Liver (tissue), 9 donors: Measurements from ENCODE around the gene NDUFA12. TPM values are rescaled to one million over a fixed set of nuclear protein-coding genes. Genes with fewer than 3 reads are reported as not detected.

Source experiments
- DNase-seq: peaks from one replicate; pipeline ENCODE4 v3.0.0-alpha.2; 2017; ENCODE audit warnings: low spot score
- H3K27ac ChIP-seq, 2 donors: one replicate each; pipeline ENCODE4 v1.7.0; 2013; ENCODE audit warnings: inconsistent platforms in 2 of 2, low read length in 2 of 2, control low read depth in 1 of 2, low read depth in 1 of 2, mild to moderate bottlenecking in 1 of 2
- H3K27me3 ChIP-seq, 4 donors: one replicate each; pipeline versions ENCODE4 v1.6.1 to v1.7.0; 2013; ENCODE audit warnings: low read length in 3 of 4, inconsistent platforms in 1 of 4, mild to moderate bottlenecking in 1 of 4, moderate library complexity in 1 of 4; ENCODE audit not compliant: control insufficient read depth in 4 of 4, insufficient read depth in 4 of 4
- H3K36me3 ChIP-seq, 4 donors: one replicate each; pipeline versions ENCODE4 v1.6.1 to v1.7.0; 2013; ENCODE audit warnings: low read length in 3 of 4, mild to moderate bottlenecking in 3 of 4, low read depth in 1 of 4, moderate library complexity in 1 of 4; ENCODE audit not compliant: control insufficient read depth in 4 of 4, insufficient read depth in 3 of 4
- H3K4me1 ChIP-seq, 4 donors: one replicate each; pipeline versions ENCODE4 v1.6.1 to v1.7.0; 2013; ENCODE audit warnings: low read length in 3 of 4, mild to moderate bottlenecking in 3 of 4, moderate library complexity in 1 of 4; ENCODE audit not compliant: control insufficient read depth in 4 of 4, insufficient read depth in 4 of 4
- H3K4me3 ChIP-seq, 3 donors: one replicate each; pipeline versions ENCODE4 v1.6.1 to v1.7.0; 2013; ENCODE audit warnings: low read length in 3 of 3, control low read depth in 1 of 3, low read depth in 1 of 3, mild to moderate bottlenecking in 1 of 3
- H3K9ac ChIP-seq, 2 donors: one replicate each; pipeline ENCODE4 v1.7.0; 2013; ENCODE audit warnings: low read length in 2 of 2, mild to moderate bottlenecking in 2 of 2, moderate library complexity in 2 of 2, control low read depth in 1 of 2, low read depth in 1 of 2
- H3K9me3 ChIP-seq, 4 donors: one replicate each; pipeline versions ENCODE4 v1.6.1 to v1.7.0; 2013; ENCODE audit warnings: low read length in 3 of 4; ENCODE audit not compliant: control insufficient read depth in 4 of 4
- ATF3 ChIP-seq: IDR thresholded peaks from 2 replicates; pipeline ENCODE4 v1.6.1; 2016; ENCODE audit warnings: antibody characterized with exemption
- CTCF ChIP-seq: fragments of 150-350 bp; IDR thresholded peaks from 2 replicates; pipeline ENCODE4 v1.5.1; 2017; ENCODE audit warnings: improper control_type of control experiment, low read depth, low read length; ENCODE audit not compliant: missing input control
- EGR1 ChIP-seq, 2 donors: IDR thresholded peaks; 2 replicates each; pipeline ENCODE4 v1.6.1; 2016 to 2018; ENCODE audit warnings: antibody characterized with exemption in 2 of 2, low read depth in 2 of 2
- FOXA1 ChIP-seq: IDR thresholded peaks from 2 replicates; pipeline ENCODE4 v1.6.1; 2016; ENCODE audit warnings: antibody characterized with exemption
- FOXA2 ChIP-seq: IDR thresholded peaks from 2 replicates; pipeline ENCODE4 v1.6.1; 2016; ENCODE audit warnings: antibody characterized with exemption
- GABPA ChIP-seq, 2 donors: IDR thresholded peaks in 1 of 2; conservative IDR thresholded peaks in 1 of 2; 2 replicates each; pipeline ENCODE4 v1.6.1; 2016; ENCODE audit warnings: antibody characterized with exemption in 2 of 2, mild to moderate bottlenecking in 1 of 2, moderate library complexity in 1 of 2
- HNF4A ChIP-seq, 2 donors: conservative IDR thresholded peaks; 2 replicates each; pipeline ENCODE4 v1.6.1; 2016; ENCODE audit warnings: antibody characterized with exemption in 2 of 2, mild to moderate bottlenecking in 2 of 2
- HNF4G ChIP-seq: IDR thresholded peaks from 2 replicates; pipeline ENCODE4 v1.6.1; 2016; ENCODE audit warnings: antibody characterized with exemption
- JUND ChIP-seq, 2 donors: IDR thresholded peaks; 2 replicates each; pipeline ENCODE4 v1.6.1; 2016; ENCODE audit warnings: antibody characterized with exemption in 2 of 2
- MAX ChIP-seq: IDR thresholded peaks from 2 replicates; pipeline ENCODE4 v1.6.1; 2016; ENCODE audit warnings: antibody characterized with exemption
- NR2F2 ChIP-seq: IDR thresholded peaks from 2 replicates; pipeline ENCODE4 v1.6.1; 2016; ENCODE audit warnings: antibody characterized with exemption
- RAD21 ChIP-seq, 2 donors: IDR thresholded peaks; 2 replicates each; pipeline ENCODE4 v1.6.1; 2016; ENCODE audit warnings: antibody characterized with exemption in 2 of 2, mild to moderate bottlenecking in 2 of 2
- REST ChIP-seq: IDR thresholded peaks from 2 replicates; pipeline ENCODE4 v1.6.1; 2016; ENCODE audit warnings: antibody characterized with exemption, mild to moderate bottlenecking
- RXRA ChIP-seq, 2 donors: IDR thresholded peaks; 2 replicates each; pipeline ENCODE4 v1.6.1; 2017 to 2018; ENCODE audit warnings: antibody characterized with exemption in 2 of 2, mild to moderate bottlenecking in 1 of 2
- SP1 ChIP-seq: IDR thresholded peaks from 2 replicates; pipeline ENCODE4 v1.6.1; 2018; ENCODE audit warnings: antibody characterized with exemption, mild to moderate bottlenecking
- TAF1 ChIP-seq: conservative IDR thresholded peaks from 2 replicates; pipeline ENCODE4 v1.6.1; 2016; ENCODE audit warnings: antibody characterized with exemption, mild to moderate bottlenecking
- YY1 ChIP-seq: IDR thresholded peaks from 2 replicates; pipeline ENCODE4 v1.6.1; 2016; ENCODE audit warnings: antibody characterized with exemption, mild to moderate bottlenecking
- ZBTB33 ChIP-seq: IDR thresholded peaks from 2 replicates; pipeline ENCODE4 v1.6.1; 2016; ENCODE audit warnings: antibody characterized with exemption
- WGBS: extraction: QIAGEN DNeasy Blood & Tissue Kit; methylation state at CpG from one replicate; pipeline ENCODE4 v1.1.7; 2013; 5-methylcytosine and 5-hydroxymethylcytosine counted together
- polyA plus RNA-seq, 2 donors: library from polyadenylated mRNA; stranded (reverse) in 1 of 2; unstranded in 1 of 2; fragments of 200-250 nt in 1 of 2; fragments of >200 nt in 1 of 2; fragmentation: Nextera tagmentation in 1 of 2; extraction: Ambion mirVana in 1 of 2; gene quantifications; one replicate each; pipeline versions ENCODE4 v1.2.1 to v1.2.3, GENCODE V29; 2013 to 2015
- total RNA-seq, 2 donors: library from RNA; depleted of rRNA; stranded (reverse); fragments of >200 nt; gene quantifications; one replicate each; pipeline ENCODE4 v1.2.3, GENCODE V29; 2014
- donor health status: healthy.
- donor health status: healthy.
- donor health status: healthy.
- donor health status: healthy.
- donor health status: healthy.

Gene NDUFA12
- total and polyA plus RNA-seq, 4 donors = 34.8 to 91.8 (median 57.4) TPM

GRCh38 chr12:94954948-94955592 is 48.4 kb downstream of the NDUFA12 start:
- H3K4me1 ChIP-seq = no peaks in the 10 kb centered on the region
- H3K4me3 ChIP-seq = no peak overlapping the region
- H3K36me3 ChIP-seq = peaks cover 0 to 1% (median 0%) of the 10 kb centered on the region in 4 donors
- H3K9ac ChIP-seq = no peak overlapping the region
- no peaks in the 10 kb centered on the region for H3K9me3 ChIP-seq
- no peaks in the 10 kb centered on the region for H3K27me3 ChIP-seq
- no peak for DNase-seq
- TF ChIP-seq GABPA (IDR thresholded peaks at IDR 0.05 in 1 of 2, conservative IDR thresholded peaks at IDR 0.05 in 1 of 2) (no peak), RAD21 (IDR thresholded peaks at IDR 0.05) (no peak), TAF1 (no peak), CTCF (no peak), JUND (IDR thresholded peaks at IDR 0.05) (no peak), HNF4G (no peak), FOXA1 (no peak), ZBTB33 (no peak), SP1 (no peak), FOXA2 (no peak), NR2F2 (no peak), RXRA (IDR thresholded peaks at IDR 0.05) (no peak), HNF4A (conservative IDR thresholded peaks at IDR 0.05) (no peak), ATF3 (no peak)
- 92% methylated on average over 10 of the region's 10 CpGs for WGBS
- H3K27ac ChIP-seq = no peak overlapping the region

GRCh38 chr12:94954029-94954685 is 49.3 kb downstream of the NDUFA12 start:
- Histone ChIP-seq H3K36me3 (peaks cover 0 to 1% (median 0%) of the 10 kb centered on the region in 4 donors), H3K9me3 (no peaks in the 10 kb centered on the region), H3K4me3 (no peak overlapping the region), H3K27me3 (no peaks in the 10 kb centered on the region), H3K4me1 (no peaks in the 10 kb centered on the region), H3K27ac (no peak overlapping the region), H3K9ac (no peak overlapping the region)
- TF ChIP-seq SP1 (no peak), JUND (IDR thresholded peaks at IDR 0.05) (no peak), CTCF (no peak), TAF1 (no peak), NR2F2 (no peak), FOXA1 (no peak), ZBTB33 (no peak), GABPA (IDR thresholded peaks at IDR 0.05 in 1 of 2, conservative IDR thresholded peaks at IDR 0.05 in 1 of 2) (no peak), RXRA (IDR thresholded peaks at IDR 0.05) (no peak), REST (no peak), EGR1 (IDR thresholded peaks at IDR 0.05; ENCODE audit: low read depth in 2 of 2) (no peak), MAX (no peak), YY1 (no peak), HNF4G (no peak)
- DNase-seq = no peak
- 32% methylated on average over 1 of the region's 1 CpG for WGBS
